Central memory CD8-positive, alpha-beta T cell (primary cell): ENCODE results near the gene KCTD18.

Experiments used
- ATAC-seq: fragments of 150-1000 bp; cut with Tn5 transposase; replicated peaks from 2 replicates; pipeline ENCODE4 v1.10.0; 2022; ENCODE audit warnings: mild to moderate bottlenecking, moderate FRiP score, moderate number of reproducible peaks; ENCODE audit not compliant: poor library complexity, severe bottlenecking; ENCODE audit errors: extremely low read depth
- DNase-seq, 2 donors: peaks; one replicate each; pipeline ENCODE4 v3.0.0; 2021; ENCODE audit warnings: low spot score in 2 of 2
- H3K27ac Mint-ChIP-seq: one replicate; pipeline ENCODE4 v1.8.0; 2022; ENCODE audit warnings: low read depth, mild to moderate bottlenecking, moderate library complexity, mixed read lengths
- H3K27me3 Mint-ChIP-seq: one replicate; pipeline ENCODE4 v1.8.0; 2022; ENCODE audit warnings: mixed read lengths
- H3K36me3 Mint-ChIP-seq: one replicate; pipeline ENCODE4 v1.8.0; 2022; ENCODE audit warnings: mild to moderate bottlenecking, moderate library complexity, mixed read lengths; ENCODE audit not compliant: insufficient read depth
- H3K4me1 Mint-ChIP-seq: one replicate; pipeline ENCODE4 v1.8.0; 2022; ENCODE audit warnings: mixed read lengths
- H3K4me3 Mint-ChIP-seq: one replicate; pipeline ENCODE4 v1.8.0; 2022; ENCODE audit warnings: mild to moderate bottlenecking, moderate library complexity, mixed read lengths
- H3K9me3 Mint-ChIP-seq: one replicate; pipeline ENCODE4 v1.8.0; 2022; ENCODE audit warnings: mixed read lengths

Gene KCTD18

GRCh38 chr2:200463452-200463851 is 46.4 kb downstream of the KCTD18 start:
- peaks cover 45% of the 10 kb centered on the region for H3K4me1 Mint-ChIP-seq
- H3K36me3 Mint-ChIP-seq, result peaks cover 14% of the 10 kb centered on the region
- DNase-seq (no peak), ATAC-seq (no peak)
- no peaks in the 10 kb centered on the region for H3K9me3 Mint-ChIP-seq
- no peaks in the 10 kb centered on the region for H3K27me3 Mint-ChIP-seq
- H3K4me3 Mint-ChIP-seq, result peak overlapping the region; percentile 20
- H3K27ac Mint-ChIP-seq, result peak overlapping the region; percentile 46

- Mint-ChIP-seq H3K9me3 (no peaks in the 10 kb centered on the region), H3K27ac (peak overlapping the region; percentile 46), H3K27me3 (no peaks in the 10 kb centered on the region), H3K4me1 (peaks cover 32% of the 10 kb centered on the region), H3K36me3 (peaks cover 5% of the 10 kb centered on the region), H3K4me3 (no peak overlapping the region)
- DNase-seq, result no peak
- ATAC-seq, result no peak
These were observed 47.8 kb downstream of the KCTD18 start for GRCh38 chr2:200461846-200462710.

DNA sequence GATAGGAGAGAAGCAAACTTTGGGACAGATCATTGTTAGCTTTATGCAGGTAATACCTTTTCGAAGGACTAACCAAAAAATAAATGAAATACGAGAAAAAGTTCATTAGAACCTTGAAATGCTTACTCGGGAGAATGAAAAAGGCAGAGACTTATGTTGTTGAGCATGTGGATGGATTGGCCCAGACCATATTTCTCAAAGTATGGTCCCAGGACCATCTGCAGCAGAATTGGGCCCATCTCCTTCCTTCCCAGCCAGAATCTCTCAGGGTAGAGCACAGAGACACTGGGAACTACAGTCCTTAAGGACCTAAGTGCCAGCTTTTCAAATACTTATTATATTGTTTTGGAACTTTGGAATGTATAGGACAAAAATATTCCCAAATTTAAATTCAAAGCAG is 50.8 kb downstream of the KCTD18 start:
- no peak overlapping the region for H3K4me3 Mint-ChIP-seq
- DNase-seq (no peak), ATAC-seq (no peak)
- no peaks in the 10 kb centered on the region for H3K9me3 Mint-ChIP-seq
- no peaks in the 10 kb centered on the region for H3K36me3 Mint-ChIP-seq
- no peaks in the 10 kb centered on the region for H3K27me3 Mint-ChIP-seq
- no peak overlapping the region for H3K27ac Mint-ChIP-seq
- H3K4me1 Mint-ChIP-seq, result peaks cover 27% of the 10 kb centered on the region

GRCh38 chr2:200456567-200456966 is 53.3 kb downstream of the KCTD18 start:
- Mint-ChIP-seq H3K4me3 (no peak overlapping the region), H3K27ac (peak overlapping the region; percentile 12), H3K36me3 (no peaks in the 10 kb centered on the region), H3K4me1 (peaks cover 14% of the 10 kb centered on the region), H3K27me3 (no peaks in the 10 kb centered on the region), H3K9me3 (no peaks in the 10 kb centered on the region)
- DNase-seq (no peak), ATAC-seq (no peak)

- Mint-ChIP-seq H3K9me3 (no peaks in the 10 kb centered on the region), H3K27me3 (no peaks in the 10 kb centered on the region), H3K36me3 (no peaks in the 10 kb centered on the region), H3K27ac (peak overlapping the region; percentile 12), H3K4me3 (no peak overlapping the region), H3K4me1 (peaks cover 12% of the 10 kb centered on the region)
- ATAC-seq (peak; percentile 43), DNase-seq (no peak)
These were observed 53.9 kb downstream of the KCTD18 start for GRCh38 chr2:200455958-200456421.

- DNase-seq (no peak), ATAC-seq (no peak)
- no peaks in the 10 kb centered on the region for H3K9me3 Mint-ChIP-seq
- H3K27me3 Mint-ChIP-seq, result no peaks in the 10 kb centered on the region
- H3K4me1 Mint-ChIP-seq, result peaks cover 12% of the 10 kb centered on the region
- no peak overlapping the region for H3K27ac Mint-ChIP-seq
- H3K36me3 Mint-ChIP-seq, result no peaks in the 10 kb centered on the region
- H3K4me3 Mint-ChIP-seq, result no peak overlapping the region
These were observed 54.7 kb downstream of the KCTD18 start for GRCh38 chr2:200454927-200455801.

- H3K27ac Mint-ChIP-seq, result no peak overlapping the region
- H3K4me1 Mint-ChIP-seq, result peaks cover 12% of the 10 kb centered on the region
- no peak for DNase-seq
- H3K4me3 Mint-ChIP-seq, result no peak overlapping the region
- H3K9me3 Mint-ChIP-seq, result no peaks in the 10 kb centered on the region
- H3K36me3 Mint-ChIP-seq, result no peaks in the 10 kb centered on the region
- H3K27me3 Mint-ChIP-seq, result no peaks in the 10 kb centered on the region
- ATAC-seq, result no peak
These were observed 55.9 kb downstream of the KCTD18 start for GRCh38 chr2:200453853-200454534.

- H3K27me3 Mint-ChIP-seq, result no peaks in the 10 kb centered on the region
- H3K36me3 Mint-ChIP-seq, result no peaks in the 10 kb centered on the region
- peak overlapping the region; percentile 26 for H3K27ac Mint-ChIP-seq
- H3K9me3 Mint-ChIP-seq, result no peaks in the 10 kb centered on the region
- H3K4me3 Mint-ChIP-seq, result no peak overlapping the region
- DNase-seq (no peak), ATAC-seq (no peak)
- H3K4me1 Mint-ChIP-seq, result peaks cover 12% of the 10 kb centered on the region
These were observed 56.6 kb downstream of the KCTD18 start for GRCh38 chr2:200453142-200453852.

DNA sequence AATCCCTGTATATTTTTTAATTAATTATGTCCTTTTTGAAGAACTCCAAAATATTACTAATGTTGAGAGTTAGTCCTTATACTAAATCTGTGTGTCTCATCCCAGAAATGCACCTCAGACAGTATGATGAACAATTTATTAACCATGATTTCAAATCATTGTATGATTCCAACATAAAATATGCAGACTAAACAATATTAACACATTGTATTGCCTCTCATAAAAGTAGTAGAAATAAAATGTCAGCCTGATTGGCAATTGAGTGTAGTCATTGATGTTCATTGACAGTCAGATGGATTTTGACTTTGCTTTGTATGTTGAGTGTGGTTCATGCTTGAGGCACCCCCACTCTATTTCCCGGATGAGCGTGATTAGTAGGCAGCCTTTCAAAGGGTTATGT is 57.5 kb downstream of the KCTD18 start:
- peak overlapping the region; percentile 26 for H3K27ac Mint-ChIP-seq
- no peaks in the 10 kb centered on the region for H3K27me3 Mint-ChIP-seq
- H3K4me1 Mint-ChIP-seq, result peaks cover 12% of the 10 kb centered on the region
- H3K4me3 Mint-ChIP-seq, result no peak overlapping the region
- no peaks in the 10 kb centered on the region for H3K36me3 Mint-ChIP-seq
- ATAC-seq (no peak), DNase-seq (no peak)
- H3K9me3 Mint-ChIP-seq, result no peaks in the 10 kb centered on the region

DNA sequence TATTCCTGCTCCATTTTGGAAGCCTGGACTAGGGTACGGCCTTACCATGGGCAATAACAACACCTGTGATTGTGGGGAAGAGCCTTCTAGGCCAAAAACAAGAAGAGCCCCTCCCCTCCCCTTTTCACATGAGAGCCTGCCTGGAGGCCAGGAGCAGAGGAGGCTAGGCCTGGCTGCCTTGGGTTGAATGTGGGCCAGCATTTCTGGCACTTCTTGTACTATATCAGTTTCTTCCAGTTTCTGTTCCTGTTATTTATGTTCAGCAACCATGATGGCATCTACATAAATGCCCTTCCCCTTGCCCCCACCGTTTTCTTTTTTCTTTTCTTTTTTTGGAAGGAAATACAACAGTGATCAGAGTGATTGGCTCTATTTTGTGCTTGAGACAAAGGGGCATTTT is 58.4 kb downstream of the KCTD18 start:
- H3K4me3 Mint-ChIP-seq, result no peak overlapping the region
- no peak for ATAC-seq
- H3K27ac Mint-ChIP-seq, result no peak overlapping the region
- H3K9me3 Mint-ChIP-seq, result no peaks in the 10 kb centered on the region
- DNase-seq, result no peak
- peaks cover 6% of the 10 kb centered on the region for H3K4me1 Mint-ChIP-seq
- no peaks in the 10 kb centered on the region for H3K36me3 Mint-ChIP-seq
- H3K27me3 Mint-ChIP-seq, result no peaks in the 10 kb centered on the region

- no peaks in the 10 kb centered on the region for H3K36me3 Mint-ChIP-seq
- ATAC-seq (no peak), DNase-seq (no peak)
- H3K4me1 Mint-ChIP-seq, result no peaks in the 10 kb centered on the region
- no peaks in the 10 kb centered on the region for H3K27me3 Mint-ChIP-seq
- no peak overlapping the region for H3K4me3 Mint-ChIP-seq
- no peak overlapping the region for H3K27ac Mint-ChIP-seq
- no peaks in the 10 kb centered on the region for H3K9me3 Mint-ChIP-seq
These were observed 59.6 kb downstream of the KCTD18 start for GRCh38 chr2:200450288-200450687.

- ATAC-seq, result no peak
- no peaks in the 10 kb centered on the region for H3K27me3 Mint-ChIP-seq
- no peak overlapping the region for H3K27ac Mint-ChIP-seq
- H3K9me3 Mint-ChIP-seq, result no peaks in the 10 kb centered on the region
- H3K4me3 Mint-ChIP-seq, result no peak overlapping the region
- H3K4me1 Mint-ChIP-seq, result no peaks in the 10 kb centered on the region
- no peaks in the 10 kb centered on the region for H3K36me3 Mint-ChIP-seq
- no peak for DNase-seq
These were observed 60.7 kb downstream of the KCTD18 start for GRCh38 chr2:200449149-200449548.
